ENCODE results near the gene NRP1. TPM values are rescaled to one million over a fixed set of nuclear protein-coding genes. Genes with fewer than 3 reads are reported as not detected.

The NRP1 gene
- total RNA-seq, 4 donors from 2014 or later: 8.2 to 24.6 (median 18.7) TPM

DNA sequence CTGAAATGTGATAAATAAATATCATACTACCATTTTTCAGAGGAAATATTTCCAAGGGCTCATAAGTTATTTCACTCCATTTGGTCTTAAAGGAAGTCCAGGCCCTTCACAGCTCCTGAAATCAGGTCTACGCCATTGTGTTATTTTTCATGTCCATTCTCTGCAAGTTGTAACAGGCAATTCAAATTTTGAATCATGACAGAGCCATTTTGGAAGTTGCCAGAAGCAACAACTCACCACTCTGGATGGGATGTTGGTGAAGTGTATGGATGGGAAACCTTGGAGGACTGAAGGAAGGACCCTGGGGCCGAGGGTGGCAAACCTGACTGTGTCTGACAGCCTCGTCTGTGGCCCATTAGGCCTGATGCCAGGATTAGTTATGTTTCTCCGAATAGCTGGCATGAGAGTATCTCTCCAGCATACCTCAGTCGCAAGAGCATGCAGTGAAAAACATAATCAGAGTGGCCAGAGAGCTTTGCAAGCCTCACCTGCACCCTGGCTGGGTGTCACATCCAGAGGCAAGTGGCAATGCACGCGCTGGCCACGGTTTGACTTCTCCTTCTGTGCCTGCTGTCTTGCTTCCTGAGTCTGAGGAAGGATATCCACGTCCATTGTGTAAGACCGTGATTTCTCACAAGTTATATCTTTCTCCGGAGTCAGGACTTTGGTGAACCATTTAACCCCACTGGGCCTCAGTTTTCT is 87.1 kb downstream of the NRP1 start:
- DNase-seq (ENCODE audit: low spot score in 2 of 2): no peak
- H3K4me3 ChIP-seq (ENCODE audit: low read depth, poor library complexity, severe bottlenecking): no peak overlapping the region
- WGBS, 2 donors: 78 to 79% methylated on average over 11 of the region's 11 CpGs
- TF ChIP-seq, protein P1, sequence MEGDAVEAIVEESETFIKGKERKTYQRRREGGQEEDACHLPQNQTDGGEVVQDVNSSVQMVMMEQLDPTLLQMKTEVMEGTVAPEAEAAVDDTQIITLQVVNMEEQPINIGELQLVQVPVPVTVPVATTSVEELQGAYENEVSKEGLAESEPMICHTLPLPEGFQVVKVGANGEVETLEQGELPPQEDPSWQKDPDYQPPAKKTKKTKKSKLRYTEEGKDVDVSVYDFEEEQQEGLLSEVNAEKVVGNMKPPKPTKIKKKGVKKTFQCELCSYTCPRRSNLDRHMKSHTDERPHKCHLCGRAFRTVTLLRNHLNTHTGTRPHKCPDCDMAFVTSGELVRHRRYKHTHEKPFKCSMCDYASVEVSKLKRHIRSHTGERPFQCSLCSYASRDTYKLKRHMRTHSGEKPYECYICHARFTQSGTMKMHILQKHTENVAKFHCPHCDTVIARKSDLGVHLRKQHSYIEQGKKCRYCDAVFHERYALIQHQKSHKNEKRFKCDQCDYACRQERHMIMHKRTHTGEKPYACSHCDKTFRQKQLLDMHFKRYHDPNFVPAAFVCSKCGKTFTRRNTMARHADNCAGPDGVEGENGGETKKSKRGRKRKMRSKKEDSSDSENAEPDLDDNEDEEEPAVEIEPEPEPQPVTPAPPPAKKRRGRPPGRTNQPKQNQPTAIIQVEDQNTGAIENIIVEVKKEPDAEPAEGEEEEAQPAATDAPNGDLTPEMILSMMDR (IDR thresholded peaks at IDR 0.05): no peak
- TF ChIP-seq POLR2A (IDR thresholded peaks at IDR 0.05): no peak
- intact Hi-C loops (cut with DNase I; ENCODE audit: low total_unique reads): no loop called here

DNA sequence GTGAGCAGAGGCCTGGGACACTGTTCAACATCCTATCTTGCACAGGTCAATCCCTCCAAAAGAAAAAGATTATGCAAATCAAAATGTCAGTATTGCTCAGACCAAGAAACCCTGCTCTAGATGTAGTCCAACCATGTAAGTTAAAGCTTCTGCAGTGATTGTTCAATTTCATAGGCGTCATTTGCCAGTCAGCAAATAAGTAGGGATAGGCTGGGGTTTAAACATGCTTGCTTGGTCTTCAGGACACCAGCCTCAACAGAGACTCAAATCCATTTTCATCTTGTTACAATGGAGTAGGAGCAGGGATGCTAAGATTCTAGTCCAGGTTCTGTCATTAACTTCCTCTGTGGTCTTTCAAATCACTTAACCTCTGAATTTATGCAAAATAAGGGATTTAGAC is 89.1 kb downstream of the NRP1 start:
- DNase-seq (ENCODE audit: low spot score in 2 of 2): no peak
- intact Hi-C loops (cut with DNase I; ENCODE audit: low total_unique reads): no loop called here
- WGBS, 2 donors: 89 to 95% methylated on average over 1 of the region's 1 CpG
- no peak for TF ChIP-seq POLR2A (IDR thresholded peaks at IDR 0.05)
- TF ChIP-seq, protein P1 (IDR thresholded peaks at IDR 0.05): no peak
- H3K4me3 ChIP-seq (ENCODE audit: low read depth, poor library complexity, severe bottlenecking): no peak overlapping the region

DNA sequence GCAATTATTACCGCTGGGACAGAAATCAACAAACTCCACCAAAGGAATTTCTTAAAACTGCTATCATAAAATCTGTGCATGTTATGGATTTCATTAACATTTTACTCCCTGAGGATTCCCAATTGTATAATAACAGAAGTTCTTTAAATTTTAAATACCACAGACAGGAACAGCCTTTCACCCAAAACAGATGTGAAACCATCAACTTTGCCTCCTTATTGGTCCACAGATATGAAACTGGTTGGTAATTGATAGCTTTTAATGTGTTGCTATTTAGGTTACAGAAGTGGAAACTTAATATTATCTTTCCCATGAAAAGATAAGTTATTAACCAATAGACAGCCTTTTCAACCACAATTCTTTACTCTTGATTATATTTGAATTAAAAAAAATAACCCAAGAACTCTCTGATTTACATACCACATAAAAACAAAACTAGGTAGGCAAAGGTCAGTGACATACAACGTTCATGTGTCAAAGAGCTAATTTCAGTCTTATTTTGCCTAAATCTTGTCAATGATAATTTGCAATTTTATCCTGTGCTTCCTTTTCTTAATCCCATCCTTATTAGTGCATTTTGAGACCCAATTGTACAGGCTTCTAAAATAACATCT is 90.0 kb downstream of the NRP1 start:
- intact Hi-C loops (cut with DNase I; ENCODE audit: low total_unique reads): no loop called here
- no peak for DNase-seq (ENCODE audit: low spot score in 2 of 2)
- WGBS, 2 donors: 82% methylated on average over 2 of the region's 2 CpGs
- H3K4me3 ChIP-seq (ENCODE audit: low read depth, poor library complexity, severe bottlenecking): no peak overlapping the region
- TF ChIP-seq POLR2A (IDR thresholded peaks at IDR 0.05): no peak
- TF ChIP-seq, protein P1 (IDR thresholded peaks at IDR 0.05): no peak

DNA sequence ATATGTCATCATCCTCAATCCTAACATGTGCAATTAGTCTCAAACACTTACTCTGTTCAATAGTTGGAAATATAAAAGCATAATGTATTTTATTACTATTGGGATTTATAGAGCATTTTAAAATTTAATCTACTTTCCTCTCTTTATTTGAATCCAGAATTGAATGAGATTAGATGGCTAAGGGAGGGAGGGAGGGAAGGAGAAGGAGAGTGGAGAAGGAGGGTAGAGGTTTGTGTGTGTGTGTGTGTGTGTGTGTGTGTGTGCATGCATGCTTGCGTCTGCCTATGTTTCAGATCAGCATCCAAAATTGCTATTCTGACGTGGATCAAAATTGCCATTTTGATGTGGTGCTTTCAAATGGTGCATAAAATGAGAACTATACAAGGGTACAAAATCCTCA is 90.8 kb downstream of the NRP1 start:
- H3K4me3 ChIP-seq (ENCODE audit: low read depth, poor library complexity, severe bottlenecking): no peak overlapping the region
- intact Hi-C loops (cut with DNase I; ENCODE audit: low total_unique reads): no loop called here
- DNase-seq (ENCODE audit: low spot score in 2 of 2): no peak
- 94 to 95% methylated on average over 2 of the region's 2 CpGs for WGBS, 2 donors
- TF ChIP-seq, protein P1 (IDR thresholded peaks at IDR 0.05): no peak
- TF ChIP-seq POLR2A (IDR thresholded peaks at IDR 0.05): no peak

DNA sequence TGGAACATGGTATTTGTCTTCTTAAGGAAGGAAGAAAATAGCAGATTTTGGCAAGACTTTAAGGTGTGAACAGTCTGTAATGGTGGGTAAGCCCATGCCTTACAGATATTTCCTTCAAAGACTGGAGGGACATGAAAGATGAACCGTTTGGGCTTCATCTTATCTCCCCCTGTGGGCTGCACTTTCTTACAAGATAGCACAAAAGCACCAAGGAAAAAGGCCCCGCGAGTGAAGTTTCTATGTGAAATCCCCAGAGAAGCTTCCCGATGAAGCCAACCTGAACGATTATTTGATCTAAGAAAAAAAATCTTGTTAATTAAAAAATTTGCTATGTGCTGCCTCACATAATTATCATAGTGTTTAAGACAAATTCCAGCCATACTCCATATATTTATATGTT is 91.5 kb downstream of the NRP1 start:
- 91 to 93% methylated on average over 5 of the region's 5 CpGs for WGBS, 2 donors
- DNase-seq (ENCODE audit: low spot score in 2 of 2): no peak
- H3K4me3 ChIP-seq (ENCODE audit: low read depth, poor library complexity, severe bottlenecking): no peak overlapping the region
- TF ChIP-seq POLR2A (IDR thresholded peaks at IDR 0.05): no peak
- TF ChIP-seq, protein P1 (IDR thresholded peaks at IDR 0.05): no peak
- intact Hi-C loops (cut with DNase I; ENCODE audit: low total_unique reads): no loop called here

Measured in lower leg skin (tissue), 4 donors.